A549 (cell line): ENCODE results near the gene PPP1R9B.

Experiments used
- BHLHE40 ChIP-seq: IDR thresholded peaks from 2 replicates; pipeline ENCODE4 v1.6.1; 2012; ENCODE audit warnings: low read depth, low read length, inconsistent platforms
- CEBPB ChIP-seq, 2 experiments: fragments of >200 bp in 1 of 2; sonication (Bioruptor Twin) in 1 of 2; formaldehyde crosslinking in 1 of 2; IDR thresholded peaks; 2 replicates each; pipeline ENCODE4 v1.6.1; 2012 to 2016
- CTCF ChIP-seq: fragments of >200 bp; sonication (Bioruptor Twin); formaldehyde crosslinking; IDR thresholded peaks from 3 replicates; pipeline ENCODE4 v1.5.1; 2016
- JUN ChIP-seq, 2 experiments: fragments of >200 bp; sonication (Bioruptor Twin); formaldehyde crosslinking; IDR thresholded peaks; 2 replicates in 1 of 2; 3 replicates in 1 of 2; pipeline ENCODE4 v1.6.1; 2016 to 2017
- JUNB ChIP-seq: fragments of >200 bp; sonication (Bioruptor Twin); formaldehyde crosslinking; IDR thresholded peaks from 2 replicates; pipeline ENCODE4 v1.6.1; 2016
- KDM1A ChIP-seq: fragments of 200-600 bp; sonication (generic); IDR thresholded peaks from 2 replicates; pipeline ENCODE4 v1.6.1; 2016; ENCODE audit warnings: low read depth, mild to moderate bottlenecking
- POLR2A ChIP-seq: IDR thresholded peaks from 2 replicates; pipeline ENCODE4 v1.6.1; 2012; ENCODE audit warnings: mild to moderate bottlenecking, low read length
- POLR2AphosphoS2 ChIP-seq: conservative IDR thresholded peaks from 2 replicates; pipeline ENCODE4 v1.6.1; 2012; ENCODE audit warnings: low read length, improper control_type of control experiment, inconsistent platforms
- RFX5 ChIP-seq: fragments of 450-650 bp; IDR thresholded peaks from 2 replicates; pipeline ENCODE4 v1.7.1; 2014; ENCODE audit warnings: antibody characterized with exemption, mild to moderate bottlenecking, moderate library complexity
- TP53 ChIP-seq: fragments of 250-450 bp; sonication (Bioruptor Pico); IDR thresholded peaks from 2 replicates; pipeline ENCODE4 v1.5.0; 2021; ENCODE audit warnings: mild to moderate bottlenecking, moderate library complexity

DNA sequence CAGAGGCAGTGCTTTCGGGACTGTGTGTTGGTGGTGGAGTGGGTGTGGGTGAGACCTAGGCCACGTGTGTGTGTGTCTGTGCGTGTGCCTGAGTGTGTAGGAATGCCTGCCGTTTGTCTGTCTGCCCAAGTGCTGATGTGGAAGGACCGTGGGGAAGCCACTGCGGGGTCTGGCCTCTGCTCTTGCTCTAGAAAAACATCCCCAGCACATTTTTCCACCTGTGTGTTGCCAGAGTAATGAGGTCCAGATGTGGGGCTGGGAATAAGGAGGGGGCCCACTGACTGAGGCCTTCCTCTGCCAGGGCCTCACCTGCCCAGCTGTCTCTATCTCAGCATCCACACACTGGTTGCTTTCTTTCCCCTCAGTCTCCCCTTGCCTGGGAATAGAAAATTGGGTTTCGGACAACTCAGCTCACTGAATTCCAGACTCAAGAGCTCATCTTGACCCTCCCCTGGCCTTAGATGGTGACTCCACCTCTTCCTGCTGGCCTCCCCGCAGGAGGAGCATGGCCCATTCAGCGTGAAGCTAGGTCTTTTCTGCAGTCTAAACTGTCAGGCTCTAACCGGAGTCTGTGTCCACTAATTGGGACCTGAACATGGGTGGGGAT is 23.0 kb upstream of the PPP1R9B start:
- TF ChIP-seq TP53 (CRISPR knock-in tag), result no peak
- TF ChIP-seq CTCF, result no peak
- no peak for TF ChIP-seq BHLHE40
- TF ChIP-seq POLR2A, result no peak
- no peak for TF ChIP-seq JUNB
- no peak for TF ChIP-seq CEBPB (IDR thresholded peaks at IDR 0.05)
- no peak for TF ChIP-seq JUN (IDR thresholded peaks at IDR 0.05)
- TF ChIP-seq POLR2AphosphoS2, result no peak
- TF ChIP-seq RFX5, result no peak
- no peak for TF ChIP-seq KDM1A
